Measurements from ENCODE around the gene PTRH1.
A peak's percentile ranks its signal among the peaks of the same experiment; 100 is the strongest.

PTRH1 gene

DNA sequence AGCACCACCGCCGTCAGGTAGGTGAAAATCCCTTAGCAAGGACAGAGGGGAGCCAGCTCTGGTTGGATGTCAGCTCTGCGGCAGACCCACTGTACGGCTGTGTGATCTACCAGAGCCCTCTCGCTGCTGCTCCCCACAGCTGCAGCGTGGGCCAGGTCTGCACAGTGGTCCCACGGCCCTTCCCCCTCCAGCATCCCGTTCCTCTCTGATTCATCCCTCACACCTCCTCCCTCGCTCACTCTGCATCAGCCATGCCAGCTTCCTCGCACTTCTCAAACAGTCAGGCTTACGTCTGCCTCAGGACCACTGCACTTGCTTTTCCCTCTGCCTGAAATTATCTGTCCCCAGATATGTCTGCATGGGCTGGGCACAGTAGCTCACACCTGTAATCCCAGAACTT is 35.2 kb downstream of the PTRH1 start:
- no peak for DNase-seq (ENCODE audit: low read depth)
- TF ChIP-seq, protein P1, sequence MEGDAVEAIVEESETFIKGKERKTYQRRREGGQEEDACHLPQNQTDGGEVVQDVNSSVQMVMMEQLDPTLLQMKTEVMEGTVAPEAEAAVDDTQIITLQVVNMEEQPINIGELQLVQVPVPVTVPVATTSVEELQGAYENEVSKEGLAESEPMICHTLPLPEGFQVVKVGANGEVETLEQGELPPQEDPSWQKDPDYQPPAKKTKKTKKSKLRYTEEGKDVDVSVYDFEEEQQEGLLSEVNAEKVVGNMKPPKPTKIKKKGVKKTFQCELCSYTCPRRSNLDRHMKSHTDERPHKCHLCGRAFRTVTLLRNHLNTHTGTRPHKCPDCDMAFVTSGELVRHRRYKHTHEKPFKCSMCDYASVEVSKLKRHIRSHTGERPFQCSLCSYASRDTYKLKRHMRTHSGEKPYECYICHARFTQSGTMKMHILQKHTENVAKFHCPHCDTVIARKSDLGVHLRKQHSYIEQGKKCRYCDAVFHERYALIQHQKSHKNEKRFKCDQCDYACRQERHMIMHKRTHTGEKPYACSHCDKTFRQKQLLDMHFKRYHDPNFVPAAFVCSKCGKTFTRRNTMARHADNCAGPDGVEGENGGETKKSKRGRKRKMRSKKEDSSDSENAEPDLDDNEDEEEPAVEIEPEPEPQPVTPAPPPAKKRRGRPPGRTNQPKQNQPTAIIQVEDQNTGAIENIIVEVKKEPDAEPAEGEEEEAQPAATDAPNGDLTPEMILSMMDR (IDR thresholded peaks at IDR 0.05; ENCODE audit: low read length, missing control alignments) = no peak
- H3K4me3 ChIP-seq (replicated peaks; ENCODE audit: low read depth, low read length) = no peak overlapping the region

DNA sequence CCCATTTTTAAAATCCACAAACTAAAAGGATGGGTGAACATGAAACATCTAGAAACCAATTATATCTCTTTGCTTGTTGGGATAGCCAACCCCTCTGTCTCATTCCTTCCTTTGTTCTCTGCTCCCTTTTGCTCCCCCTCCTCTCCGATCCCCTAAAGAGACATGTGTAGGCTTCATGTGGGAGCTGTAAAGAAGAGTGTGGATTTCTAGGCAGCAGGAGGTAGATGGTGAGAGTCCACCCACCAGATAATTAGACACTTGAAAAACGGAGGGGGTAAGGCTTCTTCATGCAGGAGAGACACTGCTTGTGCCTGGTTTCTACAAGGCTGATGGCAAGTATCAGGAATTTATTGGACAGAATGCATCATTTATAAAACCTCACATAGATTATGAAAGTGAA is 36.0 kb downstream of the PTRH1 start:
- TF ChIP-seq, protein P1 (IDR thresholded peaks at IDR 0.05; ENCODE audit: low read length, missing control alignments) = no peak
- DNase-seq (ENCODE audit: low read depth) = no peak
- H3K4me3 ChIP-seq (replicated peaks; ENCODE audit: low read depth, low read length) = no peak overlapping the region

DNA sequence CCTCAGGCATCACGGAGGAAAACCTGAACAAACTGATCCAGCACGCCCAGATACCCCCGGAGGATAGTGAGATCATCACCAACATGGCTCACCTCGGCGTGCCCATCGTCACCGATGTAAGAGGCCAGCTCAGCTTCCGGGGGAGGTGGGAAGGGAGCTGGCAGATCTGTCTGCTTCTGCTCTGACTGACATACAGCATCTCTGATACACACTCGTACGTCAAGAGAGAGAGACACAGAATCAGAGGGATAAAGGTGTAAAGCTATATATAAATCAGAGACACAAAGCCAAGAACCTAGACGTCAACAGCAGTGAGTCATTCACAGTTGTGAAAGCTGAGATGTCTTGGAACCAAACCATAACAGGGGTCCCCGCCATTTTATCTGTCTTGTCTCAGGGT is 38.8 kb downstream of the PTRH1 start:
- TF ChIP-seq, protein P1 (IDR thresholded peaks at IDR 0.05; ENCODE audit: low read length, missing control alignments) = no peak
- peak; percentile 36 for DNase-seq (ENCODE audit: low read depth)
- no peak overlapping the region for H3K4me3 ChIP-seq (replicated peaks; ENCODE audit: low read depth, low read length)

DNA sequence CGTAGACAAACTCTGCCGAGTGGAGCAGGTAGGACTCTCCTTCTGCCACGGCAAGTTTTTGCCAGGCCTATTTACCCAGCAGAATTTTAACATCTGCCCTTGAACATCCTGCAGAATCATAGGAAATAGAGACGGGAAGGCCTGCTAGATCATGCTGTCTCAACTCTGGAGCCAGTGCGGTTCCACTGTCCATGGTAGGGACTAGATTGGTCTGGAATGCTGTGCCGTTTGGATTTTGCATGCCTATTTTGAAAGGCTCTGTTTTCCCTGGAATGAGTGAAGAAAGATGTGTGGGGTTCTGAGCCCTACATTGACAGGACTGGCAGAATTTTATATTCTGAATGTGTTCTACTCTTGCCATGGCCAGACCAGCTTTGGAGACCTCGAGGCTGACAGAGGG is 42.2 kb downstream of the PTRH1 start:
- DNase-seq (ENCODE audit: low read depth) = no peak
- no peak overlapping the region for H3K4me3 ChIP-seq (replicated peaks; ENCODE audit: low read depth, low read length)
- TF ChIP-seq, protein P1 (IDR thresholded peaks at IDR 0.05; ENCODE audit: low read length, missing control alignments) = no peak

DNA sequence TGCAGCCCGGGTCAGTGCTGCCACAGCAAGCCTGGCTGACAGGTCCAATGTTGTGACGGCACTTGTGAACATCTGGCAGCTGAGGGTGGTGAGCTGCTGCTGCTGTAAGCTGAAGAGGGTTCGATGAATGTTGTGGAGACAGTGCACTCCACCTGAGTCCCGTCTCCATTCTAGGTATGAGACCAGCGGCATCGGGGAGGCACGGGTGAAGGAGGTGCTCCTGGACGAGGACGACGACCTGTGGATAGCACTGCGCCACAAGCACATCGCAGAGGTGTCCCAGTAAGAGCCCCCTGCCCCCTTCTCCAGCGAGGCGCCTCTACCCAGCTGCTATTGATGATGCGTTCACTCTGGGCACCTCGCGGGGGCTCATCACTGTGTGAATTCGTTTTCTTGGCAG is 47.6 kb downstream of the PTRH1 start:
- no peak for DNase-seq (ENCODE audit: low read depth)
- TF ChIP-seq, protein P1 (IDR thresholded peaks at IDR 0.05; ENCODE audit: low read length, missing control alignments) = no peak
- no peak overlapping the region for H3K4me3 ChIP-seq (replicated peaks; ENCODE audit: low read depth, low read length)

DNA sequence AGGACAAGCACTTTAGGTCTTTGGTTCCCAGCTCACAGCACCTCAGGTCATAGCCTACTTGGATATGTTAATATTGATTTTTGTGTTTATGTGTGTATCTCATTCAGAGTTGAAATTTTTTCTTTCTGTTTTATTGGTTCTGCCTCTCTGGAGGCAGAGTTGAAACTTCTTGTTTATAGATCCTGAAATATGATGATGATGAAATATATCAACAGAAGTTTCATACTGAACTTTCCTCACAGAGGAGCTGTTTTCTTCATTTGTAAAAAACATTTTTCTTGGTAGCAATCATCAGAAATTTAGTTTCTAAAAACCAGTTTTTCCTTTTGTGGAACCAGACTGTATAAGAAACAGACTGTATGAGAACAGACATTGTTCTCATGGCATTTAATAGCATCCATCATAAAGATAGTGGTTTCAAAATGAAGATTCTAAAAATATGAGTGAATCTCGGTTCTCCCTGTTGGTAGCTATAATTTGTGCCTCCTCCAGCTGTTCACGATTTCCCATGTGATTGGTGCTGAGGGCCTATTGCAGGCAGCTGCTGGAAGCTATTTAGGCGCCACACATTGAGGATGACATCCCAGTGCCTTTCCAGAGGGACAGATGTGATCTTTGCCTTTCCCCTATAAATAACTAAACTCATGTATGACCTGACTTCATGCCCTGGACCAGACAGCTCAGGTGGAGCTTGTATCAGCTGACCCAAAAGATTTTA is 48.2 kb downstream of the PTRH1 start:
- no peak for DNase-seq (ENCODE audit: low read depth)
- TF ChIP-seq, protein P1 (IDR thresholded peaks at IDR 0.05; ENCODE audit: low read length, missing control alignments) = no peak
- H3K4me3 ChIP-seq (replicated peaks; ENCODE audit: low read depth, low read length) = no peak overlapping the region

Measured in fibroblast of pulmonary artery (primary cell).